Activated naive CD4-positive, alpha-beta T cell treated with anti-CD3 and anti-CD28 coated beads, Interleukin-2, amount 50 U/mL, for 72 hours (primary cell): ENCODE results near the gene SAA1. TPM values are rescaled to one million over a fixed set of nuclear protein-coding genes. Genes with fewer than 3 reads are reported as not detected.

Experiments used
- ATAC-seq, 2 donors: fragments of 150-1000 bp; cut with Tn5 transposase; 2 replicates each; pipeline ENCODE4 v1.10.0; 2021; ENCODE audit warnings: mild to moderate bottlenecking in 2 of 2, moderate library complexity in 2 of 2
- DNase-seq, 2 donors: peaks; one replicate each; pipeline ENCODE4 v3.0.0; 2021 to 2022; ENCODE audit warnings: low spot score in 2 of 2
- H3K27ac Mint-ChIP-seq, 2 donors: one replicate each; pipeline ENCODE4 v1.8.0; 2022; ENCODE audit warnings: mild to moderate bottlenecking in 2 of 2, mixed read lengths in 2 of 2
- H3K36me3 Mint-ChIP-seq, 2 donors: one replicate each; pipeline ENCODE4 v1.8.0; 2022; ENCODE audit warnings: mixed read lengths in 2 of 2
- H3K9me3 Mint-ChIP-seq, 2 donors: one replicate each; pipeline ENCODE4 v1.8.0; 2022; ENCODE audit warnings: mixed read lengths in 2 of 2
- total RNA-seq, 2 donors: library from RNA; stranded (reverse); gene quantifications; one replicate each; pipeline ENCODE4 v1.2.3, GENCODE V29; 2022

Gene SAA1
- total RNA-seq, 2 donors from 2014 or later: not detected

GRCh38 chr11:18317551-18317950 is 51.5 kb downstream of the SAA1 start:
- H3K9me3 Mint-ChIP-seq: no peaks in the 10 kb centered on the region
- no peak for ATAC-seq

More at GRCh38 chr11:18317551-18317950, 51.5 kb downstream of the SAA1 start:
- H3K27ac Mint-ChIP-seq: no peak overlapping the region
- DNase-seq: no peak
- peaks cover 0 to 14% of the 10 kb centered on the region in 2 donors for H3K36me3 Mint-ChIP-seq

Other genes starting within 250 kb of the SAA1 start
- under 1 TPM; 0.05 to 0.43 TPM for gene TPH1, start 220.0 kb upstream of the SAA1 start, total RNA-seq
- 10 to 100 TPM; 22.0 to 33.9 TPM for gene SAAL1, start 160.2 kb upstream of the SAA1 start, total RNA-seq
- gene MRGPRX3, start 133.7 kb upstream of the SAA1 start, total RNA-seq: not detected
- gene MRGPRX4, start 93.4 kb upstream of the SAA1 start, total RNA-seq: not detected
- not detected for gene SAA4, start 29.5 kb upstream of the SAA1 start, total RNA-seq
- not detected for gene SAA2, start 17.6 kb upstream of the SAA1 start, total RNA-seq
- 10 to 100 TPM; 17.9 to 26.8 TPM for gene HPS5, start 55.9 kb downstream of the SAA1 start, total RNA-seq
- gene GTF2H1, start 56.3 kb downstream of the SAA1 start, total RNA-seq: 10 to 100 TPM; 36.1 to 53.6 TPM
- 1,000 to 10,000 TPM in 1 of 2 donors, 100 to 1,000 TPM in 1; 979 to 2,196 TPM for gene LDHA, start 128.3 kb downstream of the SAA1 start, total RNA-seq
- gene LDHC, start 146.1 kb downstream of the SAA1 start, total RNA-seq: not detected
- not detected for gene LDHAL6A, start 189.6 kb downstream of the SAA1 start, total RNA-seq